ENCODE measurements around the gene FCHO2. TPM values are rescaled to one million over a fixed set of nuclear protein-coding genes. Genes with fewer than 3 reads are reported as not detected.
A peak's percentile ranks its signal among the peaks of the same experiment; 100 is the strongest.

The FCHO2 gene
- polyA plus RNA-seq = 10 to 100 TPM; 11.5 to 33.8 (median 16.1) TPM
- long read RNA-seq, donor 1, partial matches to known transcripts = 22 of 22 reads
- long read RNA-seq, donor 1, other reads (novel, unspliced or antisense) = 0 of 22 reads
- long read RNA-seq, donor 2 = 0 reads
- long read RNA-seq, donor 3 = 0 reads
- long read RNA-seq, donor 4 = 0 reads
- long read RNA-seq, donor 5 = 0 reads
- long read RNA-seq, donor 6 = 0 reads
- long read RNA-seq, donor 7, partial matches to known transcripts = 11 of 11 reads
- long read RNA-seq, donor 7, other reads (novel, unspliced or antisense) = 0 of 11 reads
- long read RNA-seq, donor 8 = 0 reads
- long read RNA-seq, donor 9 = 0 reads
- long read RNA-seq, donor 10, partial matches to known transcripts = 0 of 1 reads
- long read RNA-seq, donor 10, other reads (novel, unspliced or antisense) = 0 of 1 reads

DNA sequence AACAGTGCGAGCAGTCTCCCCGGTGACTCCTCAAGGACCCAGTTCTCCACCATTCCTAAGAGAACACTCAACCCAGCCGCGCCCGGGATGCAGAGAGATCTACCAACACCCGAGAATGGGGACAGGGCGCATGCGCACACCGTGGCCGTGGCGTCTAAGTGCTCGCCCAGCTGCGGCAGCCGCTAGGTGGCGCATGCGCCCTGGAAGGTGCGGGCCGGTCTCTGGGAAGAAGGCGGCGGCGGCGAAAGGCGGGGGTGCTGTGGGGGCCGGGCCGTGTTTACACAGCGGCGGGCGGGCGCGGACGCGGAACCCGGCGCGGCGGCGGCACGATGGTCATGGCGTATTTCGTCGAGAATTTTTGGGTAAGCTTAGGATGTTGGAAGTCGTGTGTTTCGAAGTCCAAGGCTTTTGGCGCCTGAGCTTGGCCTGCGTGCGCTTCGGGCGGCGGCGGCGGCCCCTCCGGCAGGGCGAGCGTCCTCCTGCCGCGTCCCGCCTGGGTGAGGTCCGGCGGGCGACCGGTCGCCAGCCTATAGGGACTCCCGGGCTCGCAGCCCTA is at the start of gene FCHO2:
Gene FCHO2, plus strand, starts transcription at position 274 of the 556 bp plus-strand sequence. Its CDS starts 56 bp downstream, at position 330.
- no peaks in the 10 kb centered on the region for H3K9me3 ChIP-seq (ENCODE audit: control insufficient read depth in 2 of 2, insufficient read depth in 1 of 2, low read depth in 1 of 2, low read length in 1 of 2)
- peak within 1 kb of the TSS; percentile 88 to 100 (median 96) for H3K27ac ChIP-seq (ENCODE audit: low read depth in 1 of 3, low read length in 2 of 3)
- H3K36me3 ChIP-seq (ENCODE audit: control insufficient read depth in 3 of 3, insufficient read depth in 2 of 3, low read depth in 1 of 3, low read length in 3 of 3) = peaks cover 0 to 3% (median 0%) of the 10 kb centered on the region in 3 donors
- peak within 1 kb of the TSS; percentile 76 to 81 (median 80) for H3K4me3 ChIP-seq (ENCODE audit: low read depth in 1 of 3, low read length in 3 of 3)
- WGBS, 3 donors = 0% methylated on average over 47 to 64 of the region's 64 CpGs
- peaks cover 0 to 5% (median 0%) of the 10 kb centered on the region in 3 donors for H3K4me1 ChIP-seq (ENCODE audit: control insufficient read depth in 3 of 3, insufficient read depth in 2 of 3, low read depth in 1 of 3, low read length in 2 of 3)
- H3K27me3 ChIP-seq (ENCODE audit: control insufficient read depth in 3 of 3, insufficient read depth in 3 of 3, low read length in 3 of 3) = no peaks in the 10 kb centered on the region
- no peak for FAIRE-seq
- DNase-seq = peak; percentile 98 to 99

GRCh38 chr5:72906806-72907205 is 49.0 kb upstream of the FCHO2 start:
- H3K4me1 ChIP-seq (ENCODE audit: control insufficient read depth in 3 of 3, insufficient read depth in 2 of 3, low read depth in 1 of 3, low read length in 2 of 3) = no peaks in the 10 kb centered on the region
- H3K27ac ChIP-seq (ENCODE audit: low read depth in 1 of 3, low read length in 2 of 3) = no peak overlapping the region
- FAIRE-seq (no peak), DNase-seq (no peak)
- H3K9me3 ChIP-seq (ENCODE audit: control insufficient read depth in 2 of 2, insufficient read depth in 1 of 2, low read depth in 1 of 2, low read length in 1 of 2) = no peaks in the 10 kb centered on the region
- H3K27me3 ChIP-seq (ENCODE audit: control insufficient read depth in 3 of 3, insufficient read depth in 3 of 3, low read length in 3 of 3) = no peaks in the 10 kb centered on the region
- H3K4me3 ChIP-seq (ENCODE audit: low read depth in 1 of 3, low read length in 3 of 3) = no peak overlapping the region
- H3K36me3 ChIP-seq (ENCODE audit: control insufficient read depth in 3 of 3, insufficient read depth in 2 of 3, low read depth in 1 of 3, low read length in 3 of 3) = peaks cover 9 to 22% (median 20%) of the 10 kb centered on the region in 3 donors

DNA sequence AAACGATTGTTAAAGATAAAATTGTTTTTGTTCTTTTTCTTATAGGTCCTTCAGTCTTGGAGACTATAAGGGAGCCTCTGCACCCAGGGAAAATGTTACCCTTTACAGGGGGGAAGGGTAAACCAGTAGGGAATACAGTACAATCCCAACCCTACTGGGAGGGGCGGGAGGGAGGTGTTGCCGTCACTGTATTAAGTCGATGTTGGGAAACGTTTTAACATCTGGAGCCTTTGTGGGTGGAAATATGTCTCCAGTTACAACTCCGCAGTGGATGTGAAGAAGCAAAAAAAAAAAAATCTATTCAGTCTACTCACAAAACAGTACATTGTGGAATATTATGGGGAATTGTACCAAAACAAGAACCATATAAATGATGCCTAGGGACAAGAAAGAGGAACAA is 47.2 kb upstream of the FCHO2 start:
- 87 to 90% (median 88%) methylated on average over 6 of the region's 6 CpGs for WGBS, 3 donors

DNA sequence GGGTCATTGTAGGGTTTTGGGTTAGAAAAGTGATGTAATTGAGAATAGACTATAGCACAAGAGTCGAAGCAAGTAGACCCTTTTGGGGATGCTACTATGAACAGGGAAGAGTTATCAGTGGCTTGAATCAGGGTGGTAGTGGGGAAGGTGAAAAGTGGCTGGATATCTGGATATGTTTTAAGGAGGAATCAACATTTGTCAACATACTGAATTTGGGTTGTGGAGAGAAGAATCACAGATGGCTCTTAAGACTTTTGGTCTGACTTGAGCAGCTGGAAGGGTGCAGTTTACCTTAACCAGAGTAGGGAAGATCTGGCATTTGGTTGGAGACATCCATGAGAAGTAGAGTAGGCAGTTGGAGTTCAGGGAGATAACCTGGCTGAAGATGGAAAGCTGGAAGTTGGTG is 38.5 kb upstream of the FCHO2 start:
- DNase-seq (no peak), FAIRE-seq (no peak)
- H3K27me3 ChIP-seq (ENCODE audit: control insufficient read depth in 3 of 3, insufficient read depth in 3 of 3, low read length in 3 of 3) = no peaks in the 10 kb centered on the region
- no peak overlapping the region for H3K27ac ChIP-seq (ENCODE audit: low read depth in 1 of 3, low read length in 2 of 3)
- no peaks in the 10 kb centered on the region for H3K4me1 ChIP-seq (ENCODE audit: control insufficient read depth in 3 of 3, insufficient read depth in 2 of 3, low read depth in 1 of 3, low read length in 2 of 3)
- 84 to 93% (median 85%) methylated on average over 1 of the region's 1 CpG for WGBS, 3 donors
- no peak overlapping the region for H3K4me3 ChIP-seq (ENCODE audit: low read depth in 1 of 3, low read length in 3 of 3)
- H3K36me3 ChIP-seq (ENCODE audit: control insufficient read depth in 3 of 3, insufficient read depth in 2 of 3, low read depth in 1 of 3, low read length in 3 of 3) = peaks cover 0 to 6% (median 0%) of the 10 kb centered on the region in 3 donors
- H3K9me3 ChIP-seq (ENCODE audit: control insufficient read depth in 2 of 2, insufficient read depth in 1 of 2, low read depth in 1 of 2, low read length in 1 of 2) = no peaks in the 10 kb centered on the region

More for the DNA sequence above, 47.2 kb upstream of the FCHO2 start:
- H3K27ac ChIP-seq (ENCODE audit: low read depth in 1 of 3, low read length in 2 of 3) = no peak overlapping the region
- H3K4me1 ChIP-seq (ENCODE audit: control insufficient read depth in 3 of 3, insufficient read depth in 2 of 3, low read depth in 1 of 3, low read length in 2 of 3) = no peaks in the 10 kb centered on the region
- no peak for FAIRE-seq
- no peaks in the 10 kb centered on the region for H3K9me3 ChIP-seq (ENCODE audit: control insufficient read depth in 2 of 2, insufficient read depth in 1 of 2, low read depth in 1 of 2, low read length in 1 of 2)
- DNase-seq = no peak
- no peak overlapping the region for H3K4me3 ChIP-seq (ENCODE audit: low read depth in 1 of 3, low read length in 3 of 3)
- H3K36me3 ChIP-seq (ENCODE audit: control insufficient read depth in 3 of 3, insufficient read depth in 2 of 3, low read depth in 1 of 3, low read length in 3 of 3) = peaks cover 8 to 21% (median 20%) of the 10 kb centered on the region in 3 donors
- no peaks in the 10 kb centered on the region for H3K27me3 ChIP-seq (ENCODE audit: control insufficient read depth in 3 of 3, insufficient read depth in 3 of 3, low read length in 3 of 3)

DNA sequence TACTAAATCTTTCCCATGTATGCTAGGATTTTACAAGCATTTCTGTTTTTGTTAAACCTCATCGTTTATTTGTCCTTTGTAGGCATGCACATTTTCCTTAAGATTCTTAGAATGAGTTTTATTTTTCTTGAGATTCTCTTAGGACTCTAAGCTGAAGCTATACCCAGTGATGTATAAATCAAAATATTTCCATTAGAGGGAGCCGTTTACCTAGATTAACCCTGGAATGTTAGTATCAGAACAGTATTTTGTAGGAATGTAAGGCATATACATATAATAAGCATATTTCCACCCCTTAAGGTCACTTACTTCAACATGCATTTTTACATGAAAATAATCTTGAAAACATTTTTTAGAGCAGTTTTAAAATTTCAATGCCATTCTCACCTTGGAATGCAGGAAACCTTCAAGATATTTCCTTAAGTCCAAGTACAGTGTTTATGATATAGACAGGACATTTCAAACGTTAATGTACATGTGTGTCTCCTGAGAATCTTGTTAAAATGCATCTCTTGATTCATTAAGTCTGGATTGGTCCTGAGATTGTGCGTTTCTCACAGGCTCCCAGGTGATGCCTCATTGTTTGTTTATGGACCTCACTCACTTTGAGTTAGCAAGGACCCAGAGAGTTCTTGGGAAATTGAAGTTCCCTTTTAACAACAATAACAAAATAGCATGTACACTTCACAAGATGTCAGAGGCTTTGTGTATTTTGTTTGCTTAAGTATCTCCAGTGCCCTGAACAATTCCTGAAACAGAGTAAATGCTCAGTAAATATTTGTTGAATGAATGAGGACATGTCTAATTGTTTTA is 34.9 kb upstream of the FCHO2 start:
- Histone ChIP-seq H3K9me3 (ENCODE audit: control insufficient read depth in 2 of 2, insufficient read depth in 1 of 2, low read depth in 1 of 2, low read length in 1 of 2) (no peaks in the 10 kb centered on the region), H3K4me3 (ENCODE audit: low read depth in 1 of 3, low read length in 3 of 3) (no peak overlapping the region), H3K4me1 (ENCODE audit: control insufficient read depth in 3 of 3, insufficient read depth in 2 of 3, low read depth in 1 of 3, low read length in 2 of 3) (no peaks in the 10 kb centered on the region), H3K27me3 (ENCODE audit: control insufficient read depth in 3 of 3, insufficient read depth in 3 of 3, low read length in 3 of 3) (no peaks in the 10 kb centered on the region), H3K27ac (ENCODE audit: low read depth in 1 of 3, low read length in 2 of 3) (no peak overlapping the region), H3K36me3 (ENCODE audit: control insufficient read depth in 3 of 3, insufficient read depth in 2 of 3, low read depth in 1 of 3, low read length in 3 of 3) (peaks cover 0 to 2% (median 0%) of the 10 kb centered on the region in 3 donors)
- 12 to 21% (median 17%) methylated on average over 4 of the region's 4 CpGs for WGBS, 3 donors
- FAIRE-seq = no peak
- peak; percentile 21 to 48 for DNase-seq

DNA sequence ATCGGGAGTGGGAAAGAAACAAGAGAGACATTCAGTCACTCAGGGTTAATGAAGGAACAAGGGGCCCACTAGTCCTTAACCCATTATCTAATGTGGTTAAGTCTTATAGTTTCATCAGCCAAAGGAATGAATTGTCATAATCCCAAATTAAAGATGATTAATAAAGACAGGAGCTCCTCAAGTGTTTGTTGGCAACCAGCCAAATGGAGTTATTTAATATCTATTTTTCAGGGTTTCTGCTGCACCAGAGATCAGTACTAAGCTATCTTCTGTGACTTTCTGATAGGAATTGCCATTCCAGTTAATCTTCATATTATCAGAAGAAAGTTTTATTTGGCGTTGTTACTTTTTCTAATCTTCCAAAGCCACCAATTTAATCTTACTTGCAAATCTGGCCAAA is 34.0 kb upstream of the FCHO2 start:
- Histone ChIP-seq H3K4me1 (ENCODE audit: control insufficient read depth in 3 of 3, insufficient read depth in 2 of 3, low read depth in 1 of 3, low read length in 2 of 3) (no peaks in the 10 kb centered on the region), H3K27me3 (ENCODE audit: control insufficient read depth in 3 of 3, insufficient read depth in 3 of 3, low read length in 3 of 3) (no peaks in the 10 kb centered on the region), H3K27ac (ENCODE audit: low read depth in 1 of 3, low read length in 2 of 3) (no peak overlapping the region), H3K36me3 (ENCODE audit: control insufficient read depth in 3 of 3, insufficient read depth in 2 of 3, low read depth in 1 of 3, low read length in 3 of 3) (no peaks in the 10 kb centered on the region), H3K4me3 (ENCODE audit: low read depth in 1 of 3, low read length in 3 of 3) (no peak overlapping the region), H3K9me3 (ENCODE audit: control insufficient read depth in 2 of 2, insufficient read depth in 1 of 2, low read depth in 1 of 2, low read length in 1 of 2) (no peaks in the 10 kb centered on the region)
- FAIRE-seq (no peak), DNase-seq (no peak)
- 78 to 80% (median 78%) methylated on average over 2 of the region's 2 CpGs for WGBS, 3 donors

- no peaks in the 10 kb centered on the region for H3K9me3 ChIP-seq (ENCODE audit: control insufficient read depth in 2 of 2, insufficient read depth in 1 of 2, low read depth in 1 of 2, low read length in 1 of 2)
- 59 to 86% (median 84%) methylated on average over 1 of the region's 1 CpG for WGBS, 3 donors
- no peak overlapping the region for H3K4me3 ChIP-seq (ENCODE audit: low read depth in 1 of 3, low read length in 3 of 3)
- H3K36me3 ChIP-seq (ENCODE audit: control insufficient read depth in 3 of 3, insufficient read depth in 2 of 3, low read depth in 1 of 3, low read length in 3 of 3) = no peaks in the 10 kb centered on the region
- H3K27me3 ChIP-seq (ENCODE audit: control insufficient read depth in 3 of 3, insufficient read depth in 3 of 3, low read length in 3 of 3) = no peaks in the 10 kb centered on the region
- H3K4me1 ChIP-seq (ENCODE audit: control insufficient read depth in 3 of 3, insufficient read depth in 2 of 3, low read depth in 1 of 3, low read length in 2 of 3) = no peaks in the 10 kb centered on the region
- no peak for DNase-seq
- H3K27ac ChIP-seq (ENCODE audit: low read depth in 1 of 3, low read length in 2 of 3) = no peak overlapping the region
- FAIRE-seq = no peak
Measured at GRCh38 chr5:72922422-72922821, 33.4 kb upstream of the FCHO2 start.

DNA sequence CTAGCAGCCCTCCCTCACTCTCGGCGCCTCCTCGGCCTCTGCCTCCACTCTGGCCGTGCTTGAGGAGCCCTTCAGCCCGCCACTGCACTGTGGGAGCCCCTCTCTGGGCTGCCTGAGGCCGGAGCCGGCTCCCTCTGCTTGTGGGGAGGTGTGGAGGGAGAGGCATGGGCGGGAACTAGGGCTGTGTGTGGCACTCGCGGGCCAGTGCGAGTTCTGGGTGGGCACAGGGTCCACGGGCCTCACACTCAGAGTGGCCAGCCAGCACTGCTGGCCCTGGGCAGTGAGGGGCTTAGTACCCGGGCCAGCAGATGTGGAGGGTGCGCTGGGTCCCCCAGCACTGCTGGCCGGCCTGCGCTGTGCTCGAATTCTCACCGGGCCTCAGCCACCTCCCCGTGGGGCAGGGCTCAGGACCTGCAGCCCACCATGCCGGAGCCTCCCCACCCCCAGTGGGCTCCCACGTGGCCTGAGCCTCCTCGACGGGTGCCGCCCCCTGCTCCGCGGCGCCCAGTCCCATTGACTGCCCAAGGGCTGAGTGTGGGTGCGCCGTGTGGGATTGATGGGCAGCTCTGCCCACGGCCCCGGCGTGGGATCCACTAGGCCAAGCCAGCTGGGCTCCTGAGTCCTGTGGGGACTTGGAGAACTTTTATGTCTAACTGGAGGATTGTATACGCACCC is 30.4 kb upstream of the FCHO2 start:
- H3K27ac ChIP-seq (ENCODE audit: low read depth in 1 of 3, low read length in 2 of 3) = no peak overlapping the region
- H3K36me3 ChIP-seq (ENCODE audit: control insufficient read depth in 3 of 3, insufficient read depth in 2 of 3, low read depth in 1 of 3, low read length in 3 of 3) = no peaks in the 10 kb centered on the region
- H3K27me3 ChIP-seq (ENCODE audit: control insufficient read depth in 3 of 3, insufficient read depth in 3 of 3, low read length in 3 of 3) = no peaks in the 10 kb centered on the region
- H3K4me3 ChIP-seq (ENCODE audit: low read depth in 1 of 3, low read length in 3 of 3) = no peak overlapping the region
- no peaks in the 10 kb centered on the region for H3K9me3 ChIP-seq (ENCODE audit: control insufficient read depth in 2 of 2, insufficient read depth in 1 of 2, low read depth in 1 of 2, low read length in 1 of 2)
- no peak for FAIRE-seq
- DNase-seq = no peak
- 90 to 97% (median 95%) methylated on average over 33 of the region's 33 CpGs for WGBS, 3 donors
- no peaks in the 10 kb centered on the region for H3K4me1 ChIP-seq (ENCODE audit: control insufficient read depth in 3 of 3, insufficient read depth in 2 of 3, low read depth in 1 of 3, low read length in 2 of 3)
